Stimulated activated effector memory CD8-positive, alpha-beta T cell treated with anti-CD3 and anti-CD28 coated beads, Interleukin-12 subunit alpha, Interleukin-12 subunit beta, amount 100 ng/mL, for 72 hours (primary cell): ENCODE results near the gene PARP15.
"Not testable (repeated sequence)": the region's sequence is repeated elsewhere in the genome, so short reads cannot be mapped to it uniquely, and the experiment has no call there.

ENCODE experiments used
- ATAC-seq: fragments of 150-1000 bp; cut with Tn5 transposase; 2 replicates; pipeline ENCODE4 v1.10.0; 2021
- DNase-seq, 2 donors: peaks; one replicate each; pipeline ENCODE4 v3.0.0; 2021 to 2022; ENCODE audit warnings: low spot score in 2 of 2
- H3K27ac Mint-ChIP-seq: one replicate; pipeline ENCODE4 v1.8.0; 2022; ENCODE audit warnings: mild to moderate bottlenecking, mixed read lengths
- H3K36me3 Mint-ChIP-seq: one replicate; pipeline ENCODE4 v1.8.0; 2022; ENCODE audit warnings: mild to moderate bottlenecking, mixed read lengths
- H3K4me1 Mint-ChIP-seq: one replicate; pipeline ENCODE4 v1.8.0; 2022; ENCODE audit warnings: mixed read lengths
- H3K4me3 Mint-ChIP-seq: one replicate; pipeline ENCODE4 v1.8.0; 2022; ENCODE audit warnings: mild to moderate bottlenecking, mixed read lengths
- H3K9me3 Mint-ChIP-seq: one replicate; pipeline ENCODE4 v1.8.0; 2022; ENCODE audit warnings: mixed read lengths

The PARP15 gene

DNA sequence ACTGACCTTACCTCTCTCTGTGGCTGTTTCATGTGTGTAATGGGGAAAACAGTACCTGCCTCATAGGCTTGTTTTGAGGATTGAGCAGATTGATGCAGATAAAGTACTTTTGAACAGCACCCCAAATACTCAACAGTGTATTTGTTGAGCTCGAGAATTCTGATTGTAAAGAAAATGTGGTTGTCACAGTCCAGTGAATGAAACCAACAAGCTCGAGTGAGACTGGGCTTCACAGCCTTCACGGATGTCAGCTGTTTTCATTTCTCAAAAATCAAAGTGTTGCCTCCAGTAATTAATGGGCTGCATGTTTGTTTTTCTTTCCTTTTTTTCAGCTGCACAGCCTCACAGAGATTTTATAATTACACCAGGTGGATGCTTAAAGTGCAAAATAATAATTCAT, 43.7 kb downstream of the PARP15 start:
- Mint-ChIP-seq H3K36me3 (peaks cover 64% of the 10 kb centered on the region), H3K27ac (no peak overlapping the region), H3K4me1 (peaks cover 6% of the 10 kb centered on the region), H3K9me3 (no peaks in the 10 kb centered on the region), H3K4me3 (no peak overlapping the region)
- ATAC-seq (no peak), DNase-seq (no peak)

DNA sequence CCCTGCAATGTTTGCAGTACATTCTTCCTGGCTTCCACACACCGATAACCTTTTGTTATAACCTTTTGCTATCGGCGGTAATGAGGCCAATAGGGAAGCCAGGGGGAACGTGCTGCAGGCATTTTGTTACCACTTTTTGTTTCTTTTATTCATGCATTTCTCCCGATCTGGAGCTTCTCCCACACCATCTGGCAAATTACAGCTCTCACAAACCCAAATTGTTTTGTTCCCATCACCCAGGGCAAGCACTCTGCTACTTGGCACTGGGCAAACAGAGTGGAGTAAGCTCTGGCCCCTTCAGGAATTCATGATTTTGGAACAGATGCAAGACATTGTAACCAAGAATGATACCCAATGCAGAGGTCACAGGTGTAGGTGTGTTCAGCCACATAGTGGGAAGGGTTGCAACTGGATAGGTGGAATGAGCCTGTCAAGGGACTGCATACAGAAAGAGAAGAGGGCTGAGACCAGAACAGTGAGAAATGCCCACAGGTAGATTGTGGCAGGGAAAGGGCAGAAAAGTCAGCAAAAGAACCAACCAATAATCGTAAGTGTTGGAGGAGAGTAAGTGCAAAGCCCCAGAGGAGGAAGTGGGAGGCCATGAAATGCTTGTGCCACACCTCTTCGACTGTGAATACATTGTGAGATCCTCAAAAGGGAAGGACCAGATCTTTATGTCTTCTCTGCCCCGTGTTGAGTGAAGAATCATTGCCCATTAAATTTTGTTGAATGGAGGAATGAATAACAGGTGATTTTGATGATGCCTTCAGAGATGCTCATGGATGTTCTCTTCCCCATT, 45.8 kb downstream of the PARP15 start:
- peaks cover 6% of the 10 kb centered on the region for H3K4me1 Mint-ChIP-seq
- no peaks in the 10 kb centered on the region for H3K9me3 Mint-ChIP-seq
- peaks cover 61% of the 10 kb centered on the region for H3K36me3 Mint-ChIP-seq
- ATAC-seq (no peak), DNase-seq (no peak)
- H3K27ac Mint-ChIP-seq, result peak overlapping the region; percentile 18
- no peak overlapping the region for H3K4me3 Mint-ChIP-seq

DNA sequence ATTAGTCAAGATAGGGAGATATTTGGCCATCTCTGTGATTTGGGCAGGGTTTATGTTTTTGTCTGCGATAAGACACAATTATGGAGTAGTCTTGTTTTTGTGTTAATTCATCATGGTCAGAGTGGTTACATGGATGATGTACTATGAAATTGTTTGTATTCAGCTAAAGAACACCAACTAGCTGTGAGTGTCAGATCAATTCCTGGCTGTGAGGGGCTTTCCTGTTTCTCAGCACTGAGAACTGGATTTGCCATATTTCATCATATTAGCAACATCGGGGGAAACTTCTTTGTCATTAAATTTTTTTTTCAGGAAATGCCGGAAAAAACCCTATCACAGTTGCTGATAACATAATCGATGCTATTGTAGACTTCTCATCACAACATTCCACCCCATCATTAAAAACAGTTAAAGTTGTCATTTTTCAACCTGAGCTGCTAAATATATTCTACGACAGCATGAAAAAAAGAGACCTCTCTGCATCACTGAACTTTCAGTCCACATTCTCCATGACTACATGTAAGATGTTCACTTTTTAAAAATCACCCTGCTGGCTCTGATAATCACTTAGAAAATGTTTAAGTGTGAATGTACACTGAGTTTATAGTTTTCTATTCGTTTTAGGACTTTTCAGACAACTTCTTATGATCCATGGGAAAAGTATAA, 49.2 kb downstream of the PARP15 start:
- no peak overlapping the region for H3K27ac Mint-ChIP-seq
- no peak overlapping the region for H3K4me3 Mint-ChIP-seq
- no peak for ATAC-seq
- H3K9me3 Mint-ChIP-seq, result no peaks in the 10 kb centered on the region
- peaks cover 40% of the 10 kb centered on the region for H3K36me3 Mint-ChIP-seq
- no peak for DNase-seq
- peaks cover 6% of the 10 kb centered on the region for H3K4me1 Mint-ChIP-seq

DNA sequence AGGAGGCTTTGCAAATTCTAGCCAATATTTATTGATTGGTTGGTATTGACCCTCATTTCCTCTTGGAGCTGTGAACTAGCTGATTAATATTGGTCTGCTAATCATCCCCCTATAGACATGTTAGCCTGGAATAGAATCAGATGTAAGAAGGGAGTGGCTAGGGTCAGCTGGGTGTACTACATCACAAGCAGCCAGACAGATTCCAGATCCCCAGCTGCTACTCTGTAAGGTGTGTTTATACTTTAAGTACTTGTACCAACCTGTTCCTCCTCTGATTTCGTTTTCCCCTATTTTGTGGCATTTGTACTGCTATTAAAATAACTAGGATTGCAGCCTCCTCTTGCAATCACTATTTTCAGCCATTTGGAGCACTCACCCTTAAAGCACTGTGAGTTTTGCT, 49.9 kb downstream of the PARP15 start:
- DNase-seq (no peak), ATAC-seq (no peak)
- peaks cover 6% of the 10 kb centered on the region for H3K4me1 Mint-ChIP-seq
- H3K9me3 Mint-ChIP-seq, result no peaks in the 10 kb centered on the region
- peaks cover 34% of the 10 kb centered on the region for H3K36me3 Mint-ChIP-seq
- no peak overlapping the region for H3K4me3 Mint-ChIP-seq
- H3K27ac Mint-ChIP-seq, result no peak overlapping the region

DNA sequence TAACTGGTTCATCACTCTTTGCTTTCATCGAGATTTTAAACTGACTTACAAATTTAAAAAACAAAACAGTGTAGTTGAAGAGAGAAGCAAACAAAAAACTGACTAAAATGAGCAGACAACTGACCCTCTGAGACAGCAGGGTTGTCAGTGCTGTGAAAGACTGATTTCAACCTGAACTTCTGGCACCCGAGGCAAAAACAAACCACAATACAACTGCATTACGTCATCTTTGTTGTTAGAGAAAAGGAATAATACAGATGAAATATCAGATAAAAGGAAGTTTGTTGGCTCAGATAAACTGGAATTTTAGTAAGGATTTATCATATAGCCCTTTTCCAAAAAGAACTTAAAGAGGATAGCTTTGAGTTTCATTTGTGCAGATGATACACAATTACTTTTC, 51.1 kb downstream of the PARP15 start:
- Mint-ChIP-seq H3K27ac (no peak overlapping the region), H3K36me3 (peaks cover 29% of the 10 kb centered on the region)

DNA sequence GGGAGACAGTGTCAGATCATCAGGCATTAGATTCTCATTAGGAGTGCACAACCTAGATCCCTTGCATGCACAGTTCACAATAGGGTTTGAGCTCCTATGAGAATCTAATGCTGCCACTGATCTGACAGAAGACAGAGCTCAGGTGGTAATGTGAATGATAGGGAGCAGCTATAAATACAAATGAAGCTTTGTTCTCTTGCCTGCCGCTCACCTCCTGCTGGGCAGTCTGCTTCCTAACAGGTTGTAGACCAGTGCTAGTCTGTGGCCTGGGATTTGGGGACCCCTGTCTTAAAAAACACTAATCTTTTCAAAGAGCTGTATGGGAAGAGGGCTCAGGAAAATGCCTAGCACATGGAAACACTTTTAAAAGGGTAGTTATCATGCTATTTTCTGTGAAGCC, 52.3 kb downstream of the PARP15 start:
- Mint-ChIP-seq H3K9me3 (no peaks in the 10 kb centered on the region), H3K4me3 (no peak overlapping the region), H3K27ac (no peak overlapping the region), H3K36me3 (peaks cover 30% of the 10 kb centered on the region), H3K4me1 (no peaks in the 10 kb centered on the region)
- DNase-seq (no peak), ATAC-seq (no peak)

More for the DNA sequence above, 51.1 kb downstream of the PARP15 start:
- H3K9me3 Mint-ChIP-seq, result no peaks in the 10 kb centered on the region
- DNase-seq (no peak), ATAC-seq (no peak)
- H3K4me1 Mint-ChIP-seq, result no peaks in the 10 kb centered on the region
- no peak overlapping the region for H3K4me3 Mint-ChIP-seq

DNA sequence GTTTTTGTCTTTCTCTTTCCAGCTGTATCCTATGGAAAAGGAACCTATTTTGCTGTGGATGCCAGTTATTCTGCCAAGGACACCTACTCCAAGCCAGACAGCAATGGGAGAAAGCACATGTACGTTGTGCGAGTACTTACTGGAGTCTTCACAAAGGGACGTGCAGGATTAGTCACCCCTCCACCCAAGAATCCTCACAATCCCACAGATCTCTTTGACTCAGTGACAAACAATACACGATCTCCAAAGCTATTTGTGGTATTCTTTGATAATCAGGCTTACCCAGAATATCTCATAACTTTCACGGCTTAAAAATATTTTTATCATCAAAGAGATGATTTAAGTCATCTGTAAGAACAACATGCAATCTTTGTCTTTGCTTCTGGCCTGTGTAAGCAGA, 58.3 kb downstream of the PARP15 start:
- DNase-seq (no peak), ATAC-seq (no peak)
- peaks cover 28% of the 10 kb centered on the region for H3K36me3 Mint-ChIP-seq
- no peaks in the 10 kb centered on the region for H3K9me3 Mint-ChIP-seq
- H3K27ac Mint-ChIP-seq, result no peak overlapping the region
- H3K4me3 Mint-ChIP-seq, result no peak overlapping the region
- H3K4me1 Mint-ChIP-seq, result no peaks in the 10 kb centered on the region

DNA sequence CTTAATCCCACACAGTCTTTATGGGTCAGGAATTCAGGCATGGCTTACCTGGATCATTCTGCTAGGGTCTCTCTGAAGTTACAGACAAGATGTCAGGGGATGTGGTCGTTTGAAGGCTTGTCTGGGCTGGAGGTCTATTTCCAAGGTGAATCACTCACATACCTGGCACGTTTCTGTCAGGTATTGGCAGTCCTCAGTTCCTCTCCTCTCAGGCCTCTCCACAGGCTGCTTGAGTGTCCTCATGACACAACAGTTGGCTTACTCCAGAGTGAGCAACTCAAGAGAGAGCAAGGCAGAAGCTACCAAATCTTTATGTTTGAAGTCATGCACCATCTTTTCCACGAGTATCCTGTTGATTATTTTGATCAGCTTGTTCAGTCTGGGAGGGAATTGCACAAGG, 59.2 kb downstream of the PARP15 start:
- Mint-ChIP-seq H3K4me1 (no peaks in the 10 kb centered on the region), H3K36me3 (peaks cover 28% of the 10 kb centered on the region), H3K9me3 (no peaks in the 10 kb centered on the region), H3K27ac (no peak overlapping the region), H3K4me3 (no peak overlapping the region)
- ATAC-seq, result no peak
- no peak for DNase-seq

DNA sequence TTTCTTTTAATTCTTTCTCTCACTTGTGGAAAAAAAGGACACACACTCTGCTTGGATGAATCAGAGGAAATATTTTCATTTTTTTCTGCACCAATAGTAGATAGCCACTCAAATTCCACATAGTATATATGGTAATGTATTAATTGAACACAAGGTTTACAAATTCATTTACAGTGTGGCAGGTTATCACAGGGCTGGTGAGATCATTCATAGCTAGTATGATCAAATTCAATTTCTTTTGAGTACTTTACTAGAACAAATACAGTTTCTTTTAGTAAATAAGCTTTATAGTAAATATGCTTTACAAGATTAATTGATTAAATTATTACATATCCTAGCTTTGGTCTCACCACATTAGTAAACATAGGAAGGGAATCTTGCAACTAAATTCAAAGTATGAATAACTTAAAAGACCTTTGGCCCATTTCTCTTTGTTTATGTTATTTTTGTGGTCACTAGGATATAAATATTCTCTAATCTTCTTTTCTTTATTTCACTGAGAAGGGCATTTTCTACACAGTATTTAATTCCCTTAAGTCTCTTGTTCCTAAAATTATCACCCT, 63.1 kb downstream of the PARP15 start:
- no peak overlapping the region for H3K4me3 Mint-ChIP-seq
- no peak overlapping the region for H3K27ac Mint-ChIP-seq
- H3K9me3 Mint-ChIP-seq, result no peaks in the 10 kb centered on the region
- peaks cover 20% of the 10 kb centered on the region for H3K4me1 Mint-ChIP-seq
- no peak for DNase-seq
- ATAC-seq, result no peak
- peaks cover 26% of the 10 kb centered on the region for H3K36me3 Mint-ChIP-seq

DNA sequence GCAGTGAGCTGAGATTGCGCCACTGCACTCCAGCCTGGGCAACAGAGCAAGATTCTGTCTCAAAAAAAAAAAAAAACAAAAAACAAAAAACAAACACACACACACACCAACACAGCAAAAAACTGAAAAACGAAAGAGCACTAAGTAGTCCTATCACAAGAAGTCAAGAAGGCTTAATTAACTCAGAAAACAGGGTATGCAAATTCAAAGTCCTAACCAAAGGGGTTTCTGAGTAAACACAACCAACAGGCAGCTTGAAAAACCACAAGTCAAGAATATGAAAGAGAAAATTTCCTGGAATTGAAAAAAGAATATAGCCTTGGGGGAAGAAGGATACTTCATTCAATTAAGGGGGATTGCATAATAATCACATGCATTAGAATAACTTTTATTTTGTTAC, 65.5 kb downstream of the PARP15 start:
- DNase-seq, result no peak
- Mint-ChIP-seq H3K27ac (peak overlapping the region; percentile 46), H3K9me3 (no peaks in the 10 kb centered on the region), H3K36me3 (peaks cover 12% of the 10 kb centered on the region), H3K4me1 (peaks cover 35% of the 10 kb centered on the region), H3K4me3 (peak overlapping the region; percentile 48)
- ATAC-seq, result peak; percentile 75

DNA sequence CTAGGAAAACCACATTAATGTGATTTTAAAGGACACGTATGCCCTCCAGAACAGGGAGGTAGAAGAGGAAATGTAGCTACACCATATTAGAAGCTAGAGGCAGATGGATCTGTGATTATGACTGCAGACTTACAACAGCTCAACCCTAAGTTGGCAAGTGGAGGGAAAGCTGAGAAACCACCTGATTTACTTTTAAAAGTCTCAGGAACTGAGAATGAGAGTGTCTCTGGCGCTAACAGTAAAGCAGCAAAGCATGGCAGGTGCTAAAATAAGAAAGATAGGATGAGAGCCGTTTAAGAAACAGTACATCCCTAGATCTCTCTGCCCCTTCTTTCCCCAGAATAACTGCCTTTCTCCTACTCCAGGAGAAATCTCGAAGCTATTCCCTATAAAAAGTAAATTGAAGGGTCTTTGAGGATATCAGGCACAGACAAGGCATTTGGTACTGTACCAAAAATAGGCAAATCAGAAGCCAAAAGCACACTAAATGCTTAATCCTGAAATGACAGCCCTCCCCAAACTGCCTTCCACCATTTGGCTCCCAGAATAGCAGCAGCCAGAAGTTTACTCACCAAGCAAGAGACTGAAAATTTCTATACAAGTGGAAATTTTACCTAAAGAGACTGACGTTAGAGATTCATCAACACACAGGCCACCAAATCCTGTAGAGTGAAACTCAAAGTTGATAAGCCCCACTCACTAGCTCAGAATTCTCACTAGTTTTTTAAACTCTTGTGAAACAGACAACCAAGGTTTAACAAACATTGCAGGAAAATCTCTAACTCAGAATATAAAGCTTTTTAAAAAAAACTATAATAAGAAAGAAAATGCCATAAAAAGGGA, 68.9 kb downstream of the PARP15 start:
- H3K27ac Mint-ChIP-seq, result peak overlapping the region; percentile 68
- peak; percentile 81 for ATAC-seq
- H3K36me3 Mint-ChIP-seq, result peaks cover 12% of the 10 kb centered on the region
- no peaks in the 10 kb centered on the region for H3K9me3 Mint-ChIP-seq
- DNase-seq, result no peak
- H3K4me1 Mint-ChIP-seq, result peaks cover 35% of the 10 kb centered on the region
- H3K4me3 Mint-ChIP-seq, result peak overlapping the region; percentile 51

DNA sequence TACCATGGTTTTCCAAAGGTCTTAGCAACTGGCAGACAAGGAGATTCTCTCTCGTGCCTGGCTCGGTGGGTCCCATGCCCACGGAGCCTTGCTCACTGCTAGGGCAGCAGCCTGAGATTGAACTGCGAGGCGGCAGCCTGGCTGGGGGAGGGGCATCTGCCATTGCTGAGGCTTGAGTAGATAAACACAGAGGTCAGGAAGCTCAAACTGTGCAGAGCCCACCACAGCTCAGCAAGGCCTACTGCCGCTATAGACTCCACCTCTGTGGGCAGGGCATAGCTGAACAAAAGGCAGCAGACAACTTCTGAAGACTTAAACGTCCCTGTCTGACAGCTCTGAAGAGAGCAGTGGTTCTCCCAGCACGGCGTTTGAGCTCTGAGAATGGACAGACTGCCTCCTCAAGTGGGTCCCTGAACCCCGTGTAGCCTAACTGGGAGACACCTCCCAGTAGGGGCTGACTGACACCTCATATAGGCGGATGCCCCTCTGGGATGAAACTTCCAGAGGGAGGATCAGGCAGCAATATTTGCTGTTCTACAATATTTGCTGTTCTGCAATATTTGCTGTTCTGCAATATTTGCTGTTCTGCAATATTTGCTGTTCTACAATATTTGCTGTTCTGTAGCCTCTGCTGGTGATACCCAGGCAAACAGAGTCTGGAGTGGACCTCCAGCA, 73.9 kb downstream of the PARP15 start:
- ATAC-seq, result not testable (repeated sequence)

DNA sequence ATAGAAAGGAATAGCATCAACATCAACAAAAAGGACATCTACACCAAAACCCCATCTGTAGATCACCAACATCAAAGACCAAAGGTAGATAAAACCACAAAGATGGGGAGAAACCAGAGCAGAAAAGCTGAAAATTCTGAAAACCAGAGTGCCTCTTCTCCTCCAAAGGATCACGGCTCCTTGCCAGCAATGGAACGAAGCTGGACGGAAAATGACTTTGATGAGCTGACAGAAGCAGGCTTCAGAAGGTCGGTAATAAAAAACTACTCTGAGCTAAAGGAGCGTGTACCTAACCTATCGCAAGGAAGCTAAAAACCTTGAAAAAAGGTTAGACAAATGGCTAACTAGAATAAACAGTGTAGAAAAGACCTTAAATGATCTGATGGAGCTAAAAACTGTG, 74.5 kb downstream of the PARP15 start:
- H3K9me3 Mint-ChIP-seq, H3K27ac Mint-ChIP-seq, ATAC-seq, H3K36me3 Mint-ChIP-seq, DNase-seq, H3K4me3 Mint-ChIP-seq, H3K4me1 Mint-ChIP-seq: not testable (repeated sequence)

More for the DNA sequence above, 73.9 kb downstream of the PARP15 start:
- not testable (repeated sequence) for DNase-seq, H3K9me3 Mint-ChIP-seq, H3K4me3 Mint-ChIP-seq, H3K27ac Mint-ChIP-seq, H3K36me3 Mint-ChIP-seq, H3K4me1 Mint-ChIP-seq

DNA sequence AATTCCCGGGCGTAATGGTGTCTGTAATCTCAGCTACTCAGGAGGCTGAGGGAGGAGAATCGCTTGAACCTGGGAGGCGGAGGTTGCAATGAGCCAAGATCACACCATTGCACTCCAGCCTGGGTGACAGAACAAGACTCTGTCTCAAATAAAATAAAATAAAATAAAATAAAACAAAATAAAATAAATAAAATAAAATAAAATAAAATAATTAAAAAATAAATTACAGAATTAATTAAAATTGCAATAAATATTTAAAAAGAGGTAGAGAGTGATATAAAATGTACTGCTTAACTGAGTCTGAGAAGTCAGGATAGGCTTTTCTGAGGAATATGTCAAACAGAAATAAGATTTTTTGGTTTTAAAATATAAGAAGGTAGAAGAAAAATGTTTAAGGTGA, 80.9 kb downstream of the PARP15 start:
- H3K4me1 Mint-ChIP-seq, result peaks cover 19% of the 10 kb centered on the region
- DNase-seq, H3K36me3 Mint-ChIP-seq, ATAC-seq, H3K4me3 Mint-ChIP-seq, H3K9me3 Mint-ChIP-seq, H3K27ac Mint-ChIP-seq: not testable (repeated sequence)
